CD4-positive, CD25-positive, alpha-beta regulatory T cell (primary cell): ENCODE data around the gene RNU1-2. TPM values are rescaled to one million over a fixed set of nuclear protein-coding genes. Genes with fewer than 3 reads are reported as not detected.

Experiments used
- ATAC-seq, 2 donors: fragments of 150-1000 bp; cut with Tn5 transposase; one replicate each; pipeline ENCODE4 v1.10.0; 2021; ENCODE audit warnings: low read depth in 2 of 2, moderate number of reproducible peaks in 2 of 2, moderate library complexity in 1 of 2
- DNase-seq, 3 donors: peaks; one replicate each; pipeline versions ENCODE4 v3.0.0 to v3.0.0-alpha.2; 2012 to 2022; ENCODE audit warnings: mixed read lengths in 1 of 3
- H3K27ac ChIP-seq: one replicate; pipeline ENCODE4 v1.7.0; 2013; ENCODE audit warnings: mild to moderate bottlenecking, low read length; ENCODE audit not compliant: insufficient read depth, poor library complexity, severe bottlenecking
- H3K27me3 ChIP-seq: one replicate; pipeline ENCODE4 v1.7.0; 2013; ENCODE audit warnings: low read length; ENCODE audit not compliant: control insufficient read depth, insufficient read depth
- H3K36me3 ChIP-seq: one replicate; pipeline ENCODE4 v1.7.0; 2013; ENCODE audit warnings: mild to moderate bottlenecking, low read length, moderate library complexity; ENCODE audit not compliant: control insufficient read depth, insufficient read depth
- H3K4me1 ChIP-seq: 2 replicates; pipeline ENCODE4 v1.7.0; 2013; ENCODE audit warnings: mild to moderate bottlenecking, low read length; ENCODE audit not compliant: insufficient read depth, control insufficient read depth, poor library complexity, severe bottlenecking
- H3K4me3 ChIP-seq: one replicate; pipeline ENCODE4 v1.7.0; 2013; ENCODE audit warnings: low read depth, mild to moderate bottlenecking, low read length, moderate library complexity
- H3K9me3 ChIP-seq, 2 experiments: 1 replicate in 1 of 2; 2 replicates in 1 of 2; pipeline ENCODE4 v1.7.0; 2013; ENCODE audit warnings: low read length in 2 of 2, mild to moderate bottlenecking in 1 of 2, moderate library complexity in 1 of 2; ENCODE audit not compliant: control insufficient read depth in 2 of 2
- H3K27ac Mint-ChIP-seq, 3 donors: one replicate each; pipeline ENCODE4 v1.8.0; 2020 to 2022; ENCODE audit warnings: mild to moderate bottlenecking in 3 of 3, mixed read lengths in 3 of 3, moderate library complexity in 2 of 3
- H3K27me3 Mint-ChIP-seq: one replicate; pipeline ENCODE4 v1.8.0; 2022; ENCODE audit warnings: mild to moderate bottlenecking, mixed read lengths
- H3K36me3 Mint-ChIP-seq: one replicate; pipeline ENCODE4 v1.8.0; 2020; ENCODE audit warnings: mixed read lengths
- H3K4me1 Mint-ChIP-seq, 4 donors: one replicate each; pipeline ENCODE4 v1.8.0; 2020 to 2022; ENCODE audit warnings: mixed read lengths in 4 of 4, mild to moderate bottlenecking in 1 of 4
- H3K4me3 Mint-ChIP-seq, 4 donors: one replicate each; pipeline ENCODE4 v1.8.0; 2020 to 2022; ENCODE audit warnings: mild to moderate bottlenecking in 4 of 4, mixed read lengths in 4 of 4, moderate library complexity in 3 of 4
- H3K9me3 Mint-ChIP-seq, 7 donors: one replicate each; pipeline ENCODE4 v1.8.0; 2020 to 2022; ENCODE audit warnings: mixed read lengths in 7 of 7, mild to moderate bottlenecking in 3 of 7, moderate library complexity in 2 of 7
- polyA plus RNA-seq, 4 donors: library from polyadenylated mRNA; unstranded; fragments of 300-500 nt; fragmentation: Illumina TruSeq; gene quantifications; one replicate each; pipeline ENCODE4 v1.2.3, GENCODE V29; 2021
- total RNA-seq: library from RNA; stranded (reverse); gene quantifications from one replicate; pipeline ENCODE4 v1.2.3, GENCODE V29; 2022

Gene RNU1-2
- total and polyA plus RNA-seq, 5 donors from 2014 or later = 23.7 to 3,278 TPM; not detected in 3

GRCh38 chr1:16921391-16922185 is 25.8 kb downstream of the RNU1-2 start, which contains the start of gene CROCC:
Gene CROCC, plus strand, starts transcription at chr1:16921931. Its CDS starts 88 bp downstream, at chr1:16922019.
- no peaks in the 10 kb centered on the region for H3K9me3 ChIP-seq
- H3K36me3 ChIP-seq = no peaks in the 10 kb centered on the region
- Mint-ChIP-seq H3K4me3 (peak within 1 kb of the TSS in 2 of 4 donors; percentile 59 to 63), H3K9me3 (no peaks in the 10 kb centered on the region), H3K27ac (peak within 1 kb of the TSS in 2 of 3 donors; percentile 35 to 71), H3K4me1 (peaks cover 0 to 39% (median 10%) of the 10 kb centered on the region in 4 donors), H3K27me3 (no peaks in the 10 kb centered on the region), H3K36me3 (peaks cover 4% of the 10 kb centered on the region)
- H3K4me1 ChIP-seq = peaks cover 10% of the 10 kb centered on the region
- no peaks in the 10 kb centered on the region for H3K27me3 ChIP-seq
- peak in 2 of 3 donors; percentile 15 to 61 for DNase-seq
- peak; percentile 63 to 69 for ATAC-seq
- H3K4me3 ChIP-seq = no peak within 1 kb of the TSS
- no peak within 1 kb of the TSS for H3K27ac ChIP-seq

GRCh38 chr1:16922466-16922865 is 26.7 kb downstream of the RNU1-2 start:
- peaks cover 0 to 46% (median 10%) of the 10 kb centered on the region in 4 donors for H3K4me1 Mint-ChIP-seq
- no peak overlapping the region for H3K27ac Mint-ChIP-seq
- Histone ChIP-seq H3K27ac (no peak overlapping the region), H3K4me3 (no peak overlapping the region), H3K4me1 (peaks cover 10% of the 10 kb centered on the region), H3K9me3 (no peaks in the 10 kb centered on the region), H3K36me3 (no peaks in the 10 kb centered on the region), H3K27me3 (no peaks in the 10 kb centered on the region)
- H3K9me3 Mint-ChIP-seq = no peaks in the 10 kb centered on the region
- H3K27me3 Mint-ChIP-seq = no peaks in the 10 kb centered on the region
- peaks cover 4% of the 10 kb centered on the region for H3K36me3 Mint-ChIP-seq
- H3K4me3 Mint-ChIP-seq = no peak overlapping the region
- DNase-seq = no peak
- no peak for ATAC-seq

- Mint-ChIP-seq H3K4me1 (peaks cover 0 to 46% (median 10%) of the 10 kb centered on the region in 4 donors), H3K4me3 (no peak overlapping the region)
- no peak for ATAC-seq
These were observed 27.2 kb downstream of the RNU1-2 start for GRCh38 chr1:16922885-16923431.

GRCh38 chr1:16924216-16924918 is 28.6 kb downstream of the RNU1-2 start:
- H3K4me3 Mint-ChIP-seq = no peak overlapping the region
- Histone ChIP-seq H3K36me3 (no peaks in the 10 kb centered on the region), H3K27me3 (no peaks in the 10 kb centered on the region), H3K4me3 (no peak overlapping the region), H3K4me1 (peaks cover 10% of the 10 kb centered on the region), H3K27ac (no peak overlapping the region), H3K9me3 (no peaks in the 10 kb centered on the region)
- no peaks in the 10 kb centered on the region for H3K9me3 Mint-ChIP-seq
- peaks cover 0 to 46% (median 11%) of the 10 kb centered on the region in 4 donors for H3K4me1 Mint-ChIP-seq
- DNase-seq (no peak), ATAC-seq (no peak)
- peaks cover 4% of the 10 kb centered on the region for H3K36me3 Mint-ChIP-seq
- H3K27ac Mint-ChIP-seq = peak overlapping the region; percentile 6 to 69 (median 34)
- H3K27me3 Mint-ChIP-seq = no peaks in the 10 kb centered on the region

More at GRCh38 chr1:16922885-16923431, 27.2 kb downstream of the RNU1-2 start:
- H3K27ac ChIP-seq = no peak overlapping the region
- no peaks in the 10 kb centered on the region for H3K9me3 ChIP-seq
- Mint-ChIP-seq H3K36me3 (peaks cover 4% of the 10 kb centered on the region), H3K27ac (peak overlapping the region in 1 of 3 donors; percentile 71), H3K9me3 (no peaks in the 10 kb centered on the region), H3K27me3 (no peaks in the 10 kb centered on the region)
- H3K36me3 ChIP-seq = no peaks in the 10 kb centered on the region
- no peak overlapping the region for H3K4me3 ChIP-seq
- no peaks in the 10 kb centered on the region for H3K27me3 ChIP-seq
- no peak for DNase-seq
- peaks cover 10% of the 10 kb centered on the region for H3K4me1 ChIP-seq

- ATAC-seq = no peak
- Mint-ChIP-seq H3K27me3 (no peaks in the 10 kb centered on the region), H3K36me3 (peaks cover 4% of the 10 kb centered on the region), H3K27ac (peak overlapping the region in 2 of 3 donors; percentile 6 to 64), H3K4me1 (peaks cover 0 to 46% (median 11%) of the 10 kb centered on the region in 4 donors), H3K4me3 (peak overlapping the region in 1 of 4 donors; percentile 53), H3K9me3 (no peaks in the 10 kb centered on the region)
- Histone ChIP-seq H3K27ac (no peak overlapping the region), H3K4me3 (no peak overlapping the region), H3K27me3 (no peaks in the 10 kb centered on the region), H3K4me1 (peaks cover 10% of the 10 kb centered on the region), H3K36me3 (no peaks in the 10 kb centered on the region), H3K9me3 (no peaks in the 10 kb centered on the region)
- DNase-seq = no peak
These were observed 29.2 kb downstream of the RNU1-2 start for GRCh38 chr1:16924919-16925477.

DNA sequence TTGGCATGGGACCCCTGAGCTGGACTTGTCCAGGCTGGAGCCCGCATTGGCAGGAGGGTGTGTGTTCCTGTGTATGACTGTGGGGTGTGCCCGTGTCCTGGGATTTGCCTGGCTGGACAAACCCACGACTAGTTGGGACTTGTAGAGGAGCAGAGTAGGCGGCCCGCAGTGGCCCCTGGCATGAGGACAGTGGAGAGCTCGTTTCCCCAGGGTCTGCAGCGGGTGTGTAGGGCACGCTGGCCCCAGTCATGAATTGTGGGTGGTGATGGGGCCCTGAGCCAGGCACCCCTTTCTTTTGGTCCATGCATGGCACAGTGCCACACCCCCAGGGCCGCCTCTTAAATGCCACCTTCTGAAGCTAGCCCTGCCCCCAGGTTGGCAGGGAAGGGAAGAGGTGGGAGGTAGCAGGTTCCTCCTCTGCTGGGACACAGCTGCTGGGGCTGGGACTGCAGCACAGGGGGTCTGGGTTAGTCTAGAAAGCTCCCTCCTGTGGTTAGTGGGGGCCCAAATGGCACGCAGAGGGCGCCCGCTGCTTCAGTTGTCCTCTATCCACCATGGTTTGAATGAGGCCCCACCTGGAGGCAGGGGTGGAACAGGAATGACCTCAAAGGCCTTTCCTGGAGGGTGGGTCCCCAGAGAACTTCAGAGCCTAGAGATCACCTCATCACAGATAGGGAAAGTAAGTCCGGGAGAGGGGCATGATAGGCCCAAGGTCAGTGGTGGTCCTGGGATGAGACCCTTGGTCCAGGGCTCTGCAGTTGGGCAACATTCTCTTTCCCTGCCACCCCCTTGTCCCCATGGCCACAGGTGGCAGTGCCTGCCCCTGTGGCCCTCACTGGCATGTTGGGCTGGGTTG is 30.1 kb downstream of the RNU1-2 start:
- no peak overlapping the region for H3K4me3 ChIP-seq
- Mint-ChIP-seq H3K4me3 (no peak overlapping the region), H3K27me3 (no peaks in the 10 kb centered on the region), H3K9me3 (no peaks in the 10 kb centered on the region), H3K4me1 (peaks cover 0 to 44% (median 11%) of the 10 kb centered on the region in 4 donors), H3K27ac (peak overlapping the region in 1 of 3 donors; percentile 64), H3K36me3 (peaks cover 4% of the 10 kb centered on the region)
- peaks cover 10% of the 10 kb centered on the region for H3K4me1 ChIP-seq
- H3K27me3 ChIP-seq = no peaks in the 10 kb centered on the region
- DNase-seq = no peak
- no peak for ATAC-seq
- no peak overlapping the region for H3K27ac ChIP-seq
- H3K36me3 ChIP-seq = no peaks in the 10 kb centered on the region
- no peaks in the 10 kb centered on the region for H3K9me3 ChIP-seq
